Endothelial cell of umbilical vein (primary cell): ENCODE measurements around the gene FMNL2. TPM values are rescaled to one million over a fixed set of nuclear protein-coding genes. Genes with fewer than 3 reads are reported as not detected.

Experiments
- BruUV-seq: library from RNA; stranded (reverse); fragments of 400-500 nt; replicated peaks from 2 replicates; lab custom pipeline; 2021; lab: Mats Ljungman, UMichigan
- CTCF ChIA-PET: fragments of 300-600, 350-600 bp; sonication (Branson Sonifier 250); formaldehyde crosslinking; loops from one replicate; lab custom pipeline; 2021; ENCODE audit warnings: antibody characterized with exemption, inconsistent platforms; lab: Charles Lee
- POLR2A ChIA-PET: fragments of 300-600, 350-600 bp; sonication (Branson Sonifier 250); formaldehyde crosslinking; loops from one replicate; lab custom pipeline; 2021; ENCODE audit warnings: antibody characterized with exemption, inconsistent platforms; lab: Charles Lee
- DNase-seq: peaks from one replicate; pipeline ENCODE4 v3.0.0-alpha.2; 2011; ENCODE audit warnings: low read depth, low spot score
- FAIRE-seq: peaks from 2 replicates; lab custom pipeline; 2011; peaks lifted over from hg19 to GRCh38; lab: Jason Lieb, UNC
- H2AFZ ChIP-seq: 2 replicates; pipeline ENCODE4 v1.6.0; 2012; ENCODE audit warnings: low read depth, low read length, control low read depth, inconsistent platforms
- H3K27ac ChIP-seq: 2 replicates; pipeline ENCODE4 v1.5.1; 2011; ENCODE audit warnings: low read depth, mild to moderate bottlenecking, control low read depth, low read length, moderate library complexity; ENCODE audit not compliant: insufficient read depth
- H3K27me3 ChIP-seq, 2 experiments: 2 replicates each; pipeline versions ENCODE4 v1.6.0 to v1.6.1; 2011; ENCODE audit warnings: low read length in 2 of 2, mixed read lengths in 1 of 2; ENCODE audit not compliant: control insufficient read depth in 2 of 2, insufficient read depth in 2 of 2
- H3K36me3 ChIP-seq, 2 experiments: 2 replicates in 1 of 2; 3 replicates in 1 of 2; pipeline ENCODE4 v1.5.1; 2011; ENCODE audit warnings: low read length in 2 of 2, mild to moderate bottlenecking in 1 of 2, moderate library complexity in 1 of 2; ENCODE audit not compliant: control insufficient read depth in 2 of 2, insufficient read depth in 2 of 2; ENCODE audit errors: extremely low read depth in 1 of 2
- H3K4me1 ChIP-seq: 3 replicates; pipeline ENCODE4 v1.5.1; 2011; ENCODE audit warnings: mild to moderate bottlenecking, low read length; ENCODE audit not compliant: control insufficient read depth, insufficient read depth; ENCODE audit errors: extremely low read depth
- H3K4me2 ChIP-seq: 2 replicates; pipeline ENCODE4 v1.6.1; 2011; ENCODE audit warnings: low read length, control low read depth, mixed read lengths; ENCODE audit not compliant: insufficient read depth
- H3K4me3 ChIP-seq, 3 experiments: fragments of 200-600 bp in 1 of 3; sonication (generic), shearing (Covaris generic) in 1 of 3; replicated peaks in 1 of 3; 2 replicates each; pipeline ENCODE4 v1.5.1; 2011 to 2016; ENCODE audit warnings: control low read depth in 3 of 3, low read length in 3 of 3, mild to moderate bottlenecking in 2 of 3, inconsistent platforms in 1 of 3, low read depth in 1 of 3, moderate library complexity in 1 of 3; ENCODE audit not compliant: insufficient read depth in 1 of 3
- H3K79me2 ChIP-seq: 2 replicates; pipeline ENCODE4 v1.6.0; 2012; ENCODE audit warnings: low read length, inconsistent platforms; ENCODE audit not compliant: control insufficient read depth, insufficient read depth
- H3K9ac ChIP-seq: replicated peaks from 2 replicates; pipeline ENCODE3; 2011; ENCODE audit warnings: low read length, control low read depth; ENCODE audit not compliant: insufficient read depth; ENCODE audit errors: extremely low read depth
- H3K9me1 ChIP-seq: replicated peaks from 3 replicates; pipeline ENCODE4 v1.6.0; 2011; ENCODE audit warnings: mild to moderate bottlenecking, low read length; ENCODE audit not compliant: control insufficient read depth, insufficient read depth; ENCODE audit errors: extremely low read depth
- H3K9me3 ChIP-seq: replicated peaks from 2 replicates; pipeline ENCODE4 v1.5.1; 2012; ENCODE audit warnings: low read length, inconsistent platforms; ENCODE audit not compliant: control insufficient read depth, insufficient read depth
- H4K20me1 ChIP-seq: replicated peaks from 2 replicates; pipeline ENCODE3; 2011; ENCODE audit warnings: mild to moderate bottlenecking, low read length; ENCODE audit not compliant: control insufficient read depth, insufficient read depth; ENCODE audit errors: extremely low read depth
- CTCF ChIP-seq, 2 donors: IDR thresholded peaks; 1 replicate in 1 of 2; 2 replicates in 1 of 2; pipeline ENCODE4 v1.5.1; 2011; ENCODE audit warnings: low read length in 2 of 2, mild to moderate bottlenecking in 2 of 2, moderate library complexity in 2 of 2, control low read depth in 1 of 2, inconsistent platforms in 1 of 2, low read depth in 1 of 2; ENCODE audit not compliant: insufficient read depth in 1 of 2; ENCODE audit errors: extremely low read depth in 1 of 2
- EZH2 ChIP-seq: IDR thresholded peaks from 2 replicates; pipeline ENCODE4 v1.6.1; 2012; ENCODE audit warnings: borderline replicate concordance, low read depth, mild to moderate bottlenecking, moderate library complexity, low read length, inconsistent platforms; ENCODE audit not compliant: severe bottlenecking
- FOS ChIP-seq: IDR thresholded peaks from 2 replicates; pipeline ENCODE4 v1.6.1; 2011; ENCODE audit warnings: mild to moderate bottlenecking, low read length, moderate library complexity, borderline replicate concordance; ENCODE audit not compliant: insufficient read depth
- GATA2 ChIP-seq: IDR thresholded peaks from 2 replicates; pipeline ENCODE4 v1.7.0; 2011; ENCODE audit warnings: low read depth, mild to moderate bottlenecking, moderate library complexity, mixed read lengths, low read length; ENCODE audit not compliant: insufficient read length, insufficient read depth
- JUN ChIP-seq: IDR thresholded peaks from 2 replicates; pipeline ENCODE4 v1.6.1; 2011; ENCODE audit warnings: borderline replicate concordance, low read depth; ENCODE audit not compliant: insufficient read length, insufficient read depth
- MAX ChIP-seq: IDR thresholded peaks from 2 replicates; pipeline ENCODE4 v1.6.1; 2011; ENCODE audit not compliant: insufficient read depth, insufficient read length
- MYC ChIP-seq: IDR thresholded peaks from one replicate; pipeline ENCODE4 v1.6.1; 2011; ENCODE audit warnings: mild to moderate bottlenecking, low read depth, low read length
- POLR2A ChIP-seq: IDR thresholded peaks from 2 replicates; pipeline ENCODE4 v1.6.1; 2012; ENCODE audit warnings: low read depth, mild to moderate bottlenecking, control low read depth, low read length
- POLR2AphosphoS5 ChIP-seq: IDR thresholded peaks from 2 replicates; pipeline ENCODE4 v1.6.1; 2012; ENCODE audit warnings: low read depth, mild to moderate bottlenecking, control low read depth, low read length, moderate library complexity; ENCODE audit not compliant: insufficient read depth
- dilution Hi-C: fragments of 300-500 bp; cut with MboI; formaldehyde crosslinking; loops from one replicate; pipeline ENCODE4 v1.15.0; 2019; ENCODE audit warnings: low sequenced_read_pairs; ENCODE audit not compliant: extremely low pct_ligation_motif_present
- intact Hi-C: fragments of 100-400 bp; cut with micrococcal nuclease; formaldehyde crosslinking; loops from one replicate; pipeline ENCODE4 v1.10.0; 2022
- polyA plus RNA-seq, 4 experiments: library from polyadenylated mRNA; depleted of rRNA in 3 of 4; stranded (reverse) in 3 of 4; unstranded in 1 of 4; fragments of >200 nt; gene quantifications; 2 replicates each; pipeline versions ENCODE4 v1.2.1 to v1.2.3, GENCODE V29; 2011 to 2012; ENCODE audit warnings: missing spikeins in 1 of 4
- total RNA-seq: library from RNA; stranded (reverse); gene quantifications from 2 replicates; pipeline ENCODE4 v1.2.3, GENCODE V29; 2021

The FMNL2 gene
- total and polyA plus RNA-seq, 2 donors (not counting 3 experiments of a cell fraction or from before 2014, with no cell fraction given), result 8.3 to 28.0 TPM

GRCh38 chr2:152455738-152456137 lies 120.8 kb downstream of the FMNL2 start:
- H3K9ac ChIP-seq, result no peak overlapping the region
- H3K9me1 ChIP-seq, result no peaks in the 10 kb centered on the region
- TF ChIP-seq POLR2AphosphoS5 (no peak), JUN (no peak), MYC (no peak), POLR2A (no peak), EZH2 (no peak), GATA2 (no peak), MAX (no peak), FOS (no peak), CTCF (IDR thresholded peaks at IDR 0.05; ENCODE audit: extremely low read depth in 1 of 2, insufficient read depth in 1 of 2, low read depth in 1 of 2, low read length in 2 of 2) (no peak)
- CTCF ChIA-PET, result interaction anchor here (0.6 to 3.3 kb wide), 7 partner anchors 8 to 44 kb away, joined by 3 to 12 read pairs (median 4); no protein-coding TSS in a partner anchor
- no peaks in the 10 kb centered on the region for H3K27me3 ChIP-seq
- H3K36me3 ChIP-seq, result no peaks in the 10 kb centered on the region
- H3K9me3 ChIP-seq, result no peaks in the 10 kb centered on the region
- H4K20me1 ChIP-seq, result no peaks in the 10 kb centered on the region
- peaks cover 7% of the 10 kb centered on the region for H3K79me2 ChIP-seq
- POLR2A ChIA-PET, result no interaction called here
- no peak overlapping the region for H3K4me3 ChIP-seq
- dilution Hi-C loops (no loop called here), intact Hi-C loops (no loop called here)
- FAIRE-seq (peak; percentile 24), DNase-seq (no peak)
- H3K4me2 ChIP-seq, result no peak overlapping the region
- H3K27ac ChIP-seq, result no peak overlapping the region
- H3K4me1 ChIP-seq, result no peaks in the 10 kb centered on the region
- H2AFZ ChIP-seq, result no peak overlapping the region
- BruUV-seq, result no TSS peak
